Right ventricle myocardium superior (tissue), 1 donor: ENCODE data around the gene COX7A2L. TPM values are rescaled to one million over a fixed set of nuclear protein-coding genes. Genes with fewer than 3 reads are reported as not detected.
"Not testable (repeated sequence)": the region's sequence is repeated elsewhere in the genome, so short reads cannot be mapped to it uniquely, and the experiment has no call there.

Experiments
- ATAC-seq: fragments of 200-7000 bp; cut with Tn5 transposase; one replicate; pipeline ENCODE4 v1.9.1; 2020; ENCODE audit warnings: mild to moderate bottlenecking; ENCODE audit not compliant: poor library complexity
- DNase-seq: peaks from one replicate; pipeline ENCODE4 v3.0.0-alpha.2; 2020
- intact Hi-C: fragments of 100-400 bp; cut with DNase I; formaldehyde crosslinking; loops from one replicate; pipeline ENCODE4 v1.11.2; 2022
- long read RNA-seq: library from polyadenylated mRNA; unstranded; transcript quantifications from one replicate; pipeline ENCODE4 v2.0.0, GENCODE V29; 2021
- total RNA-seq: library from RNA; stranded (reverse); fragmentation: NEBNext Ultra II Directional; extraction: Animal tissue kit (Norgen Biotek cat#: 25700); gene quantifications from one replicate; pipeline ENCODE4 v1.2.1, GENCODE V29; 2021
- donor health status: DM: no; HTN: yes; CAD: no; lungs with severe emphysema.

Gene COX7A2L, protein sequence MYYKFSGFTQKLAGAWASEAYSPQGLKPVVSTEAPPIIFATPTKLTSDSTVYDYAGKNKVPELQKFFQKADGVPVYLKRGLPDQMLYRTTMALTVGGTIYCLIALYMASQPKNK
- total RNA-seq, result 90.1 TPM
- long read RNA-seq, transcript COX7A2L-201 (3 exons, 1,112 nt), result major isoform, 154 of 158 reads
- long read RNA-seq, partial matches to known transcripts, result 0 of 158 reads
- long read RNA-seq, other reads (novel, unspliced or antisense), result 4 of 158 reads

DNA sequence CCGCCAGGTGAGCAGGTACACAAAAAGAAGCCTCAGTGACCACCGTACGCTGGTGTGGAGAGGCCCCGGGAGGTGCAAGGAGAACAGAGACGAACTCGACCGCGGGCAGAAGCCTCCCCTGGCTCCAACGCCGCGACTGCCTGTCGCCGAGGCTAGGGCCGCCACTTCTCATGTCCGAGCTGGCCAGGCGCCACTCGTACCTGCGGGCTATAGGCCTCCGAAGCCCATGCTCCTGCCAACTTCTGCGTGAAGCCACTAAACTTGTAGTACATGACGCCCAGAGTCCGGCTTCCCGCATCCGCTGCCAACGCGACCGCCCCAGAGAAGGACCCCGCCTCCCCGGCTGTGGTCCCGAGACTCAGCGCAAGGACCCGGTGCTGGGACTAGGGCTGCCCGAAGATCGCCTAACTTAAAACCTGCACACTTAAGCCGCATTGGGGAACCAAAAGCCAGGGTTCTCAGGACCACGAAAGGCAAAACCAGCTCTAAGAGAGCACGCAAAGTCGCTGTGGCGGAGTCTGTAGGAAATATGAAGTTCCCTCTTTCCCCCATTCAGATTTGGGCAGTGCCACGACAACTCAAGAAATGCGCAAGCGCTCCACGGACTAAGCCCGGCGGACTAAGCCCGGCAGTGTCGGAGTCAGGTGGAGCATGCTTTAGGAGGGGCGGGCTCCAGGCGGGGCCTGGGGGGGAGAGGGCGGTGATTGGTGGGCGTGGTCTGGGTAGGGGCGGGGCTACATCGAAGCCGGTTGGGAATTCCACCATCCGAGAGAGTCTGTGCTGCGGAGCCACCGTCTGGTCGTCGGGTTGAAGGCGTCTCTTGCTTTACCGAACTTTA is at the start of gene COX7A2L:
COX7A2L (minus strand) TSS at position 328 of the 838 bp plus-strand sequence; CDS start at position 272, 56 bp downstream.
- ATAC-seq, result peak; percentile 99
- intact Hi-C loops, result no loop called here
- DNase-seq, result peak; percentile 97

DNA sequence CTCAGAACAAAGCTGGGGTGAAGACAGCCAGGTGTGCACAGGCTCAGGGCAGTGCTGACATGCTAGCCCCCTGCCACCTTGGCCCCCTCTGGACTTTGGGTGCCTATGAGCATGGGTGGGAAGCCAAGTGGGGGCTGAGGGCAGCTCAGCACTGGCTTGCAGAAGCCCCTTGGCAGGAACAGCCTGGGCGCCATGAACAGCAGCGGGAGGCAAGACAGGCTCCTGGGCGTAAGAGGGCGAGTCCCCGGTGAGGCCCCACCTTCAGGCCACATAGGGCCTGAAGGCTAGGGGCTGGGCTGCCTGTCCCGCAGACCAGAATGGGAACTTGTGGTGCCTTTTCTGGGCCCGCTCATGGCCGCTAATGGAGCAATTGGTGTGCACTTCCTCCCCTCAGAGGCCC is 47.0 kb upstream of the COX7A2L start:
- ATAC-seq (no peak), DNase-seq (no peak)
- intact Hi-C loops, result no loop called here

DNA sequence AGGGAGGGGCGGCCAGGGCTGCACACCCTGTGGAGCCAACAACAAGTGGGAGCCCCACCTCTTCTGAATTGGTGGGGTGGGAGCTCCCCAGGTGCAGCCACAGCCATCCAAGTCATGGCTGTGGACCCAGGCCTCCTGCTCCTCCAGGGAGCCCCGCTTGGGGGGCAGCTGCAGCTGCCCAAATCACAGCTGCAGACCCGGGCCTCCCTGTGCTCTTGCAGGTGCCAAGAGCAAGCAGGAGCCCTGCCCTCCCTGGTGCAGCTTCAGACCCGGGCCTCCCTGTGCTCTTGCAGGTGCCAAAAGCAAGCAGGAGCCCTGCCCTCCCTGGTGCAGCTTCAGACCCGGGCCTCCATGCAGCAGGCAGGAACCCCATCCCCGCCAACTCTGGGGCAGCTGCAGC is 46.5 kb upstream of the COX7A2L start:
- intact Hi-C loops, result no loop called here
- ATAC-seq, result no peak

DNA sequence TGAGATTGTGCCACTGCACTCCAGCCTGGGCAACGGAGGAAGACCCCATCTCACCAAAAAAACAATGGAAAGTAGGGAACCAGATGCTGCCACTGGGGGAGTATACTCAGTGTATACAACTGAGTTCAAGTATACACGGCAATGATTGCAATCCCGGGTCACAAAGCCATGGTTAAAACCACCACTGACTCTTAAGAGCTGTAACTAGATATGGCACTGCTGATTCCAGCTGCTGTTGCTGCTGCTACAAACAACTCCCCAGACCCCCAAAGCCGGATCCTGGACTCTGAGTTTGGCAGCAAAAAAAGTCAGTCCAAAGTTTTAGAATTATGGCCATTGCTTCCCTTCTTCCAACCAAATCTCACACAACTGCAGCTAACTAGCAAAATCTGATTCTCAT is 43.7 kb upstream of the COX7A2L start:
- ATAC-seq (no peak), DNase-seq (no peak)
- intact Hi-C loops, result no loop called here

More for the DNA sequence above, 46.5 kb upstream of the COX7A2L start:
- no peak for DNase-seq

DNA sequence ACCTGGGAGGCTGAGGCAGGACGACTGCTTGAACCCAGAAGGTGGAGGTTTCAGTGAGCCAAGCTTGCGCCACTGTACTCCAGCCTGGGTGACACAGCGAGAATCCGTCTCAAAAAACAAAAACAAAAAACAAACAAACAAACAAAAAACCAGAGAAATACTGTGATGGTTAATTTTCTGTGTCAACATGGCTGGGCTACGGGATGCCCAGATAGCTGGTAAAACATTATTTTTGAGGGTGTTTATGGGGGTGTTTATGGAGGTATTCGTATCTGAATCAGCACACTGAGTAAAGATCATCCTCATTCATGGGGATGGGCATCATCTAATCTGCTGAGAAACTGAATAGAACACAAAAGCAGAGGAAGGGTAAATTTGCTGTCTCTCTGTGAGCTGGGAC is 40.8 kb upstream of the COX7A2L start:
- ATAC-seq, result no peak
- intact Hi-C loops, result no loop called here

DNA sequence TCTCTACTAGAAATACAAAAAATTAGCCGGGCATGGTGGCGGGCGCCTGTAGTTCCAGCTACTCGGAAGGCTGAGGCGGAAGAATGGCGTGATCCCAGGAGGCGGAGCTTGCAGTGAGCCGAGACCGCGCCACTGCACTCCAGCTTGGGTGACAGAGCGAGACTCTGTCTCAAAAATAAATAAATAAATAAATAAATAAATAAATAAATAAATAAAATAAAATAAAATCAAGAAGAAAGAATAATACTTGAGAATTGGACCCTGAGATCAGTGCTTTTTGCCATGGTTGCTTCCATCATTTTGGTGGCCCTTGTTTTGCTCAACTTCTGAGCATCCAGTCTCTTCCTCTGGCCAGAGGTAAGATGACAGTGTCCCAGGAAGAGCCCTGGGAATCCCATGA is 37.0 kb upstream of the COX7A2L start:
- intact Hi-C loops, DNase-seq, ATAC-seq: not testable (repeated sequence)

More for the DNA sequence above, 40.8 kb upstream of the COX7A2L start:
- DNase-seq, result no peak

DNA sequence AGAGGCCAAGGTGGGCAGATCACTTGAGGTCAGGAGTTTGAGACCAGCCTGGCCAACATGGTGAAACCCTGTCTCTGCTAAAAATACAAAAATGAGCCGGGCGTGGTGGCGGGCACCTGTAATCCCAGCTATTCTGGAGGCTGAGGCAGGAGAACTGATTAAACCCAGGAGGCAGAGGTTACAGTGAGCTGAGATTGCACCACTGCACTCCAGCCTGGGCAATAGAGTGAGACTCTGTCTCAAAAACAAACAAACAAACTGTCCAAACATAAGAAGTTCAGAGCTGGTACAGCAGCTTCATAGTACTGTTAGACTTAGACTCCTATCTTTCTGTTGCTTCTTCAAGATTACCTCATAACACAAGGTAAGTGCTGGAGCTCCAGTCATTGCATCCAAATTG is 32.3 kb upstream of the COX7A2L start:
- ATAC-seq, DNase-seq, intact Hi-C loops: not testable (repeated sequence)

DNA sequence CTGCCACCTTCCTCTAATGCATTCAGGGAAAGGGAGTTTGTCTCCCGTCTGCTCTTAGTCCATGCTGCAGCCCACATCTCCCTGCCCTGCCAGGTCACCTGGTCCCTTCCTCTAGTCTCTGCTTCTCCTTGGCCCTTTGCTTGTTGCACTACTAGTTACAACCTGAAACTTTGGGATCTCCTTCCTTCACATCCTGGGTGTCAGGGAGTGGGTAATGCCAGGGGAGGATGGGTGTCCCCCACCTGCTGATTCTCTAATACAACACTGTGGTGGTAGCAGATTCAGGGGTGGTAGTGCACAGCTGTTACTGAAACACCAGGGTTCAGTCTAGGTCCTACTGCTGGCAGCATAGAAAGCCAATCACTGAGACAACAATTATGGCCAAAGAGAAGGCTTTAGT is 31.2 kb upstream of the COX7A2L start:
- no peak for DNase-seq

DNA sequence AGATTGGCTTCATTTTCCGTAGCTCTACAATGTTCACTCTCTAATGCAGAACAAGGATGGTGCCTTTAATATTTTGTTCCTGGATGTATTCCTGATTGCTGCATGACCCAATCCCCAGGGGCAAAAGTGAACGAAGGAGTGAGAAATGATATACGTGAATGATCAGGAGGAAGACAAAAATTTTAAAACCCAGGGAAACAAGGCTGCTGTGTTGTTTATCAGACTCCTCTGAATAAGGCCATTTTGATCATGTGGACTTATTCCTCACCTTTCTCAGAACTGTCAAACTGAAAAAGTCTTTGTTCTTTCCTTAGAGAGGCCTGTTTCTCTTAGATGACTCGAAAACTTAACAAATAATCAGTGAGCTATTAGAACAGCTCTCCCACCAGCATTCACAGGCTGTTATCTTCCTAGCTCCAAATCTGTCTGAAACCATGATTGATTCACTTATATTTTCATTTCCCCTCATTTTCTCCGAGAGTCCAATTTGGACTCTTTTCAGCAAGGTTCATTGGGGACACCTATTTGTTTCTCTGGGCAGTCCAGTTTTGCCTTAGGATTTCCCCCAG is 29.5 kb upstream of the COX7A2L start:
- intact Hi-C loops, result no loop called here
- DNase-seq (no peak), ATAC-seq (no peak)

More for the DNA sequence above, 31.2 kb upstream of the COX7A2L start:
- ATAC-seq, result no peak
- intact Hi-C loops, result no loop called here

DNA sequence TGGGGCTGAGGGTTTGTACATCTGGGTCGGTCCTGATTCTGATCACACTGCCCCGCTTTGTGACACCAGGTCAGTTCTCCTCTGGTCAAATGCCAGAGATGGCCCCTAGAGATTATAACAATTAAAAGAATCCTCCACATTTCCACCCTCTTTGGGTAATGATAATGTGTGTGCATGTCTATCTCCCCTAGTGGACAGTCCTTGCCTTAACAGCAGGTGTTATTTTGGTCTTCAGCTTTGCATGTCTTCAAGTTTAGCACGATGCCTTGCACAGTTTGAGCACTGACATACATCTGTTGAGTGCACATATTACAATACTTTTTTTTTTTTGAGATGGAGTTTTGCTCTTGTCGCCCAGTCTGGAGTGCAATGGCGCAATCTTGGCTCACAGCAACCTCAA is 25.7 kb upstream of the COX7A2L start:
- no peak for DNase-seq
- intact Hi-C loops, result no loop called here

DNA sequence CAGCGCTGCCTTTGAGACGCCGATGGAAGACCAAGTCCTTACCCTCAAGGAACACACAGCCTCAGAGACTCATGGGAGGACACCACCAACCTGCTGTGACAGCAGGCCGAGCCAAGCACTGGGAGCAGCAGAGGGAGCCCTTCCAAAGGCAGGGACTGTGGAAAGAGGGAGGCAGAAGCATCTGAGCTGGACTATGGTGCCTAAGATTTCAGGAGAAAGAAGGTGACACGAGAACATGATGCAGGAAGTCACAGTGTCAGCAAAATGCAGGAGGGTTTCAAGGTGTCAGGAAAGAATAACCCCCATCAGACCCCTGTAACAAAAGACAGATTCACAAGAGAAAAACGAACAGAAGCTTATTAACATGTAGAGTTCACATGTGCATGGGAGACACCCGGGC is 24.2 kb upstream of the COX7A2L start:
- intact Hi-C loops, result no loop called here
- no peak for ATAC-seq
- no peak for DNase-seq

More for the DNA sequence above, 25.7 kb upstream of the COX7A2L start:
- ATAC-seq, result no peak

DNA sequence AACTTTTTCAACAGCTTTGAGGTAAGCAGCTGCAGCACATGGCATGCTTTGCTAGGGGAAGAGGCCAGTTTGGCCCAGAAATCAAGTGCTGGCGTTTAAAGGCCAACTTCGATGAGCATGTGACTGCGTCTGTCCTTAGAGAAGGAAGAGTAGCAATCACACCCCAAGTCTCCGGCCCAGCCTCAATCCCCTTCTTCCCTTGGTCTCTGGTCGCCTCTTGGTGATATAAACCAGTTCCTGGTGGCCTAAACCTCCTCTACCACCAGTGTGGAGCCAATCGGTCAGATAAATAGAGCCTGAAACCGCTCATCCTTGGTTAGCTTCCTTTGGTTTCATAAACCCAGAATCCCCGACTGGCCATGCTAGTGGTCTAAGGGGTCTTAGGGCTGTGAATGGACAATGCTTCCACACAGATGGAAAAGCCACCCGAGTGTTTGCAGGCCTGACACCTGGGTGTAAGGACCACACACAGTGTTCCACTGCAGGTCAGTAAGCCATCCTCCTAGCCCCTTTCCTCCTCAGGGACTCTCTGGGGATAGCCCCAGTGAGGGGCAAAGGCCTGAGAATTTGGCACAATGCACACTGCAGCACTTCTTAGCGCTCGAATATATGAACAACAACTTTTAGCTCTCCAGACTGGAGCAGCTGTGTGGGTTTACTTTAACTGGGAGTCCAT is 23.0 kb upstream of the COX7A2L start:
- intact Hi-C loops, result no loop called here
- no peak for DNase-seq
- ATAC-seq, result no peak

DNA sequence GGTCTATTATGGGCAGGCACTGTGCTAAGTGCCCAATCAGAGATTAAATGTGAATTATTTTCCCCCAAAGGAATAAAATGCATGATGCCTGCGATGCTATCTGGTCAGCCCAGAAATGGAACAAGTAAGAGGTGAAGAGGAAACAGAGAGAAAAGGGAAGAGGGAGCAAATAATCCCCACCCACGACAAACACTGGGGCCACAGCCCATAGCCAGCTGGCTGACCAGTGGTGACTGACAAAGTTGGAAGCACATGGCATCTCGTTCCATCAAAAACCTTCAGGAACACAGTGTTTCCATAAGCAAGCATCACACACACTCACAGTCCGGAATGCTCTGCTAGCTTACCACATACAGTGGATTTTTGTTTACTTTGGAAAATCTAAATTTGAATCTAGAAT is 21.1 kb upstream of the COX7A2L start:
- intact Hi-C loops, result no loop called here
- ATAC-seq (no peak), DNase-seq (no peak)

DNA sequence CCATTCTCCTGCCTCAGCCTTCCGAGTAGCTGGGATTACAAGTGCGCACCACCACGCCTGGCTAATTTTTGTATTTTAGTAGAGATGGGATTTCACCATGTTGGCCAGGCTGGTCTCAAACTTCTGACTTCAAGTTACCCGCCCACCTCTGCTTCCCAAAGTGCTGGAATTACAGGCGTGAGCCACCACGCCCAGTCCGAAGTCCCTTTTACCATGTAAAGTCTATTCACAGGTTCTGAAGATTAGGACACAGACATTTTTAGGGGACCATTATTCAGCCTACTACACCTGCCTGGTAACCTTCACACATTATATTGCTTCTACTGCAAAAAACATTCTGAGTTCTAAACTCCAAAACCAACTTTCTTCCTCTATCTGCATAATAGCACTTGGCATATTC is 19.0 kb upstream of the COX7A2L start:
- intact Hi-C loops, DNase-seq, ATAC-seq: not testable (repeated sequence)

DNA sequence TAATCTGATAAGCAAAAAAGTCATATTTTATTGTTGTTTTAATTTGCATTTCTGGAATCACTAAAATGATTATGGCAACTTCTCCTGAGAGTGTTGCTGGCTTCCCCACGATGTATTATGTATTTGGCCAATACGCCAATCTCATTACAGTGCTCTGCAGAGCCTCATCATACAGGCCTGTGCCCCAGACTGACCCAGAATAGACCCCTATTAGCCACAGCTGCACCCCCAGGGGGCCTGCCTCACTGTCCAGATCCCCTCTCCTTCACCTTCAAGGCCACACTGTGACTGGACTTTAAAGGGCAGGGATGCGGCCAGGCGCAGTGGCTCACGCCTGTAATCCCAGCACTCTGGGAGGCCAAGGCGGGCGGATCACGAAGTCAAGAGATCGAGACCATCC is 17.4 kb upstream of the COX7A2L start:
- no peak for ATAC-seq
- DNase-seq, result no peak
- intact Hi-C loops, result no loop called here

DNA sequence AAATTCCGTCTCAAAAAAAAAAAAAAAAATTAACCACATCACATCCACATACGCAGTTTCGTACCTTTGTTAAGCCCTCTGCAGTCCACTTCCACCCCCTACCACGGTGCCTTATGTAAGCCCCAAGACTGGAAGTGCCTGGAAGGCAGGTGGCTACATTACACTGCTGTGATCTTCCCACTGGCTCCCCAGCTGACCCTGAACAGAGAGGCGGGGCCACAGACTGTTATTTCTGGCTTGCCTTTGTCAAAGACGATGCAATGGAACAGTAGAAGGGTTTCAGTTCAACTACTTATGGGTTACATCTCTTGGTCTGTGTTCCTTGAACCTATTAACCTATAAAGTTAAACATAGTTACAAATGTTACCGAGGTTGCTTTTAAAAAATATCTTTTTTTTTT is 15.7 kb upstream of the COX7A2L start:
- intact Hi-C loops, result no loop called here
- ATAC-seq (no peak), DNase-seq (no peak)

DNA sequence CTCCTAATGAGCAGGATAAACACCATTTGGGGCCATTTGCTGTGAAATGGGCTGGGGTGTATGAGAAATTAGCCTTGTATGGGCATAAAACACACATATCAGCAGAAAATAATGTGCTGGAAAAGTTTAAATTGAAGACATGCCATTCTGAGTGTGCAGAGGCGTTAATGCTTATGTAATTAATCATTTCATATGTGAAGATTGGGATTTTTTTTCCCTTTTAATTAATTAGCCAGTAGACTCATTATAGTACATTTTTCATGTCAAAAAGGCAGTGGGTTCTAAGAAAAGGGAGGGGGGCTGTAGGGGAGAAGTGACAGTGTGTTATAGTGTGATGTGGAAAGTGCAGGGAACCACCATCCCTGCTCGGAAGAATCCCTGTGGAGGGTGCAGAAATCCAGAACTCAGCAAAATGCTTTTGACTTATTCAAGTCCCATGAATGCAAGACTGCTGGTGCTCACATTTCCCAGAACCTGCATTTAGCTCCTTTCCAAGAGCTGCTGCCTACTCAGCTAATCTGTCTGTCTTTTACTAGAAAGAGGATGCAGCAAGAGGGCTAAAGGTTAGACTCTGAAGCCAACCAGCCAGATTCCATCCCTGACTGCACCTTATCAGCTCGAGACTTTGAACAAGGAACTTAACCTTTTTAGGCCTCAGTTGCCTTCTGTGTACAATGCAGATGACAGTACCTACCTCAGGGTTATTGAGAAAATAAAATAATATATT is 11.6 kb upstream of the COX7A2L start:
- no peak for ATAC-seq
- no peak for DNase-seq
- intact Hi-C loops, result no loop called here

DNA sequence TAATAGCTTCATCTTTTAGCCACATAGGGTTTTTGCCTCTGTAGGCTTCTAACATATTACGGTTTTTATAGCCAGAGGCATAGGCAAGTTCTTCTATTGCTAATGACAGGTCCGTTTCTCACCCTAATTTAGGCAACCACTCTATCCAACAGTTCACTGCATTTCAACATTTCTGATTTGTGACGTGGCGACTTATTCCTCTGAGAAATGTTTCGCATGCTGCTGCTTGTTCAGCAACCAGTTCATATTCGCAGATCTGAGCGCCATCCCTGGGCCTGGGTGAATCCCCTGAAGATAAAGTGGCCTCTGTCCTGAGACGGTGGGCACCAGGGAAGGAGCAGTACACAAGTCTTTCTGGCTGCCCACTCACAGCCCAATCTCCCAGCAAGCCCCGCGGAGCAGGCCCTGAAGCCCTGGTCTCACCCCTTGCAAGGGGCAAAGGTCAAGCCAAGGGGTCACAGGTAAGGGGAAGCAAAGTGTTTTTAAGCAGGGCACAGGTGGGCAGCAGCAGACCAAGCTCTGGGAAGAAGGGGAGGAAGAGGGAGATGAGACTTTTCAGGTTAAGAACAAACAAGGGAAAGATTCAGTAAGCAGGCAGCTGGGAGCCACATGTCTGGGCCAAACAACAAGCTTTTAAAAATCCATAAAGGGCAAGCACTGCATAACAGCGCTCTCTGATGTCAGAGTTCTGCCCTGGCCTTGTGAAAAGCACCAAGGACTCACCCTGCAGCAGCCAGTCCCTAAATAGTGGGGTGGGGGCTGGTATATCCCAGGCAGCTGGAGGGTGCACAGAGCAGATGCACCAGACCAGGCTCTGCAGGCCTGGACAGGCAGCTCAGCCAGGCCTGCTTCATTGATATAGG is 10.8 kb upstream of the COX7A2L start:
- DNase-seq, result no peak
- no peak for ATAC-seq
- intact Hi-C loops, result no loop called here
